Left kidney (tissue), 2 donors: Measurements from ENCODE around the gene EXOC6B. TPM values are rescaled to one million over a fixed set of nuclear protein-coding genes. Genes with fewer than 3 reads are reported as not detected.

Experiments
- DNase-seq: peaks from one replicate; pipeline ENCODE4 v3.0.0-alpha.2; 2013
- polyA plus RNA-seq: library from polyadenylated mRNA; unstranded; fragments of 120-200 nt; gene quantifications from one replicate; pipeline ENCODE4 v1.2.1, GENCODE V29; 2013; ENCODE audit not compliant: insufficient read length

The EXOC6B gene
- polyA plus RNA-seq, 1 donor: 25.0 TPM

GRCh38 chr2:72271766-72272641 is 553.8 kb downstream of the EXOC6B start:
- DNase-seq: peak; percentile 37

GRCh38 chr2:72271276-72271614 is 554.6 kb downstream of the EXOC6B start:
- DNase-seq: no peak

GRCh38 chr2:72270556-72271275 is 555.1 kb downstream of the EXOC6B start:
- no peak for DNase-seq

GRCh38 chr2:72263776-72264060 is 562.1 kb downstream of the EXOC6B start:
- DNase-seq: no peak

- DNase-seq: no peak
Measured at GRCh38 chr2:72263043-72263775, 562.6 kb downstream of the EXOC6B start.

GRCh38 chr2:72261076-72261475 is 564.8 kb downstream of the EXOC6B start:
- DNase-seq: no peak

GRCh38 chr2:72255540-72255939 is 570.3 kb downstream of the EXOC6B start:
- DNase-seq: no peak

GRCh38 chr2:72254831-72255451 is 570.9 kb downstream of the EXOC6B start:
- no peak for DNase-seq

GRCh38 chr2:72238311-72238710 is 587.5 kb downstream of the EXOC6B start:
- DNase-seq: no peak

GRCh38 chr2:72237549-72237948 is 588.3 kb downstream of the EXOC6B start:
- DNase-seq: no peak

- DNase-seq: no peak
Measured at GRCh38 chr2:72236445-72237067, 589.3 kb downstream of the EXOC6B start.

- no peak for DNase-seq
Measured at GRCh38 chr2:72235497-72236415, 590.1 kb downstream of the EXOC6B start.

GRCh38 chr2:72233211-72233610 is 592.6 kb downstream of the EXOC6B start:
- no peak for DNase-seq

- DNase-seq: no peak
Measured at GRCh38 chr2:72222829-72223564, 602.8 kb downstream of the EXOC6B start.

- no peak for DNase-seq
Measured at GRCh38 chr2:72220170-72220569, 605.7 kb downstream of the EXOC6B start.

GRCh38 chr2:72214429-72215143 is 611.2 kb downstream of the EXOC6B start:
- DNase-seq: no peak

- no peak for DNase-seq
Measured at GRCh38 chr2:72212486-72212855, 613.4 kb downstream of the EXOC6B start.

- no peak for DNase-seq
Measured at GRCh38 chr2:72211777-72212485, 613.9 kb downstream of the EXOC6B start.

- DNase-seq: no peak
Measured at GRCh38 chr2:72211350-72211749, 614.5 kb downstream of the EXOC6B start.
